ENCODE results near the gene AFF3.

The AFF3 gene

GRCh38 chr2:99682275-99683060 is 459.9 kb downstream of the AFF3 start:
- no peak for TF ChIP-seq CTCF (IDR thresholded peaks at IDR 0.05; ENCODE audit: low read depth, low read length)
- no peak for DNase-seq (ENCODE audit: extremely low read depth, low read depth)

GRCh38 chr2:99680946-99681345 is 461.4 kb downstream of the AFF3 start:
- TF ChIP-seq CTCF (IDR thresholded peaks at IDR 0.05; ENCODE audit: low read depth, low read length): no peak
- DNase-seq (ENCODE audit: extremely low read depth, low read depth): no peak

GRCh38 chr2:99679518-99679917 is 462.9 kb downstream of the AFF3 start:
- no peak for TF ChIP-seq CTCF (IDR thresholded peaks at IDR 0.05; ENCODE audit: low read depth, low read length)
- DNase-seq (ENCODE audit: extremely low read depth, low read depth): no peak

GRCh38 chr2:99678625-99679024 is 463.8 kb downstream of the AFF3 start:
- no peak for TF ChIP-seq CTCF (IDR thresholded peaks at IDR 0.05; ENCODE audit: low read depth, low read length)
- DNase-seq (ENCODE audit: extremely low read depth, low read depth): no peak

GRCh38 chr2:99677814-99678213 is 464.6 kb downstream of the AFF3 start:
- DNase-seq (ENCODE audit: extremely low read depth, low read depth): no peak
- no peak for TF ChIP-seq CTCF (IDR thresholded peaks at IDR 0.05; ENCODE audit: low read depth, low read length)

- DNase-seq (ENCODE audit: extremely low read depth, low read depth): no peak
- no peak for TF ChIP-seq CTCF (IDR thresholded peaks at IDR 0.05; ENCODE audit: low read depth, low read length)
These were observed 467.2 kb downstream of the AFF3 start for GRCh38 chr2:99675130-99675661.

GRCh38 chr2:99674090-99674489 is 468.3 kb downstream of the AFF3 start:
- TF ChIP-seq CTCF (IDR thresholded peaks at IDR 0.05; ENCODE audit: low read depth, low read length): no peak
- DNase-seq (ENCODE audit: extremely low read depth, low read depth): no peak

Data from AG09319 (cell line).